Keratinocyte (primary cell): ENCODE measurements around the gene DCP1B.

ENCODE experiments used
- CTCF ChIP-seq, 3 experiments: IDR thresholded peaks in 1 of 3; conservative IDR thresholded peaks in 1 of 3; optimal IDR thresholded peaks in 1 of 3; 2 replicates in 2 of 3; 3 replicates in 1 of 3; pipeline versions ENCODE3 to v1.5.1; 2011; ENCODE audit warnings: low read length in 3 of 3, mild to moderate bottlenecking in 3 of 3, moderate library complexity in 2 of 3, control low read depth in 1 of 3, inconsistent platforms in 1 of 3; ENCODE audit not compliant: insufficient read depth in 2 of 3; ENCODE audit errors: extremely low read depth in 1 of 3
- EZH2 ChIP-seq: IDR thresholded peaks from one replicate; pipeline ENCODE4 v1.6.1; 2012; ENCODE audit warnings: inconsistent platforms, mild to moderate bottlenecking, low read length, moderate library complexity

- TF ChIP-seq CTCF (optimal IDR thresholded peaks at IDR 0.05 in 1 of 3, IDR thresholded peaks at IDR 0.05 in 1 of 3, conservative IDR thresholded peaks at IDR 0.05 in 1 of 3; ENCODE audit: extremely low read depth in 1 of 3, insufficient read depth in 2 of 3, low read length in 3 of 3) (no peak), EZH2 (peak; percentile 99)
Measured at GRCh38 chr12:2052826-2053678, 48.8 kb upstream of the DCP1B start, which contains the start of gene CACNA1C.
